T-helper 1 cell treated with Interleukin-12 subunit alpha and Interleukin-12 subunit beta and Interleukin-4 antibody, amounts not matched to agents 30 μg/mL and 1 μg/mL, for 36 hours (primary cell): ENCODE results near the gene TCF7L2.

Experiments used
- H3K27ac Mint-ChIP-seq: one replicate; pipeline ENCODE4 v1.8.0; 2021; ENCODE audit warnings: mild to moderate bottlenecking, mixed read lengths
- H3K27me3 Mint-ChIP-seq: one replicate; pipeline ENCODE4 v1.8.0; 2021; ENCODE audit warnings: low read depth, mixed read lengths
- H3K36me3 Mint-ChIP-seq: one replicate; pipeline ENCODE4 v1.8.0; 2021; ENCODE audit warnings: low read depth, mixed read lengths
- H3K4me1 Mint-ChIP-seq: one replicate; pipeline ENCODE4 v1.8.0; 2021; ENCODE audit warnings: low read depth, mixed read lengths
- H3K4me3 Mint-ChIP-seq: one replicate; pipeline ENCODE4 v1.8.0; 2021; ENCODE audit warnings: mild to moderate bottlenecking, moderate library complexity, mixed read lengths
- H3K9me3 Mint-ChIP-seq: one replicate; pipeline ENCODE4 v1.8.0; 2021; ENCODE audit warnings: mixed read lengths

Gene TCF7L2

DNA sequence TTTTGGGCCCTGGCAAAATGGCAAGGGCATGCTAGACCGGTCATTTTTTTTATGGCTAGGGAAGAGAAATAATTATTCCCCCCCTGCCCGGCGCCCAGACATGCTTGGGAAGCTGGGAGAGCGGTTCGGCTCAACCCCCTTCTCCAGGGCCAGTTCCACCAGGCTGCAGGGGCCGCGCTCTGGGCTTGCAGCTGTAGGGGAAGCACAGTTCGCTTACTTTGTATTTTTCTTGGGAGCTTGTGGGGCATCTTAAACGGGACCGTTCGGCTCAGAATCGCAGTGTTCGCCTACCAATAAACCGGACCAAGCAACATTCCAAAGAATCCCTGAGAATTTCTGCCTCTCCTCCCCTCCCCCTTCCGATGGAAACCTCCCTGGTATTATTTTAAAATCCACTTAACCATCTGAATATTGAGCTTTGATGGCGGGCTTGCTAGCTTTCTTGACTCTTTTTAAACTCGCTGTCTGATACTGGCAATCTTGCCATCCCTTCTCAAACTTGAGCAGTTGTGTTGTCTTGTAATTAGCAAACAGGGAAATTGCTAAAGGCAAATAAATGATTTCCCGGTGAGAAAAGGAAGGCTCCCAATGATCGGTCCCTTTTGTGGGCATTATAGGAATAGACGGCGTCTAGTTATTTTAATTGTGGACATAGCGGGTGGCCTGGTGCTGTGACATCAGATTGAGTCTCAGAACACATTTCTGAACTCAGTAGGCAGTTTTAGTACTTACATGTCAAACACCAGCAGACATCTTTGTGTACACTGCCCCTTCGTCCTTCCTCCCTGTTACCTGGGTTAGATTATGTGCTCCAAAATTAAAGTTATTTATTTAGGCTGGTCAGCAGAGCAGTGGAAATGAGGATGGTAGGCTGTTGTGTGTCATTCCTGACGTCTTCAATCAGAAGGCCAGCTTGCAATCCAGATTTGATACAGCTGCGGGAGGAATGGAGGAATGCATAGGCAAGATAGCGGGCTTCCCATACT lies 3.4 kb downstream of the TCF7L2 start:
- H3K27me3 Mint-ChIP-seq = peaks cover 83% of the 10 kb centered on the region
- peaks cover 13% of the 10 kb centered on the region for H3K4me1 Mint-ChIP-seq
- no peaks in the 10 kb centered on the region for H3K9me3 Mint-ChIP-seq

DNA sequence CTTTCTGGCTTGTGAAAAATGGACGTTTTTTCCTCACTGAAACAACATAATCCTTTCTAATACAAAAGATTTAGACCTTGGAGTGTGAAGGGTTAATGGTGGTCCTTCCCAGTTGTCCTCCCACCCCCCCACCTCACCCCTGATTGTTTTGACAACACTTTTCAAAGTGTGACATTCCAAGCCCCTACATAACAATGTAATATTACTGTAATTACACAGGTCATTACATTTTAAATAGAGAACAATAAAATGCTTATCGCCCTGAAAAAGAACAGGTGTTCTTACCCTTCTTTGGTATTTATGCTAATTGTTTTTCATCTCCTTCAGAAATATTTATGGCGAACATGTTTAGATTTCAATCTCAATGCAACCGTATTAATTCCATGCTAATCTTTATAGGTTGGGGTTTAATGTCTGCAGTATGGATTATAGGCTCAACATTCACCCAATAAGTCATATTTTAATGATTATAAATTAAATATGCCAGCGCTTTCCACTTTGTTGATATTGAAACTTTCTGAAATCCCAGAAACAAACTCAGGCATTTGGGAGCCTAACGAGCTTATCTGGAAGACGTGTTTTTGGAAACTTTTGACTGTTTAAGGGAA lies 5.0 kb downstream of the TCF7L2 start:
- H3K4me3 Mint-ChIP-seq = no peak overlapping the region
- no peak overlapping the region for H3K27ac Mint-ChIP-seq
- H3K27me3 Mint-ChIP-seq = peaks cover 82% of the 10 kb centered on the region

More for the DNA sequence above, 3.4 kb downstream of the TCF7L2 start:
- Mint-ChIP-seq H3K4me3 (peak overlapping the region; percentile 63), H3K27ac (no peak overlapping the region), H3K36me3 (peaks cover 1% of the 10 kb centered on the region)

DNA sequence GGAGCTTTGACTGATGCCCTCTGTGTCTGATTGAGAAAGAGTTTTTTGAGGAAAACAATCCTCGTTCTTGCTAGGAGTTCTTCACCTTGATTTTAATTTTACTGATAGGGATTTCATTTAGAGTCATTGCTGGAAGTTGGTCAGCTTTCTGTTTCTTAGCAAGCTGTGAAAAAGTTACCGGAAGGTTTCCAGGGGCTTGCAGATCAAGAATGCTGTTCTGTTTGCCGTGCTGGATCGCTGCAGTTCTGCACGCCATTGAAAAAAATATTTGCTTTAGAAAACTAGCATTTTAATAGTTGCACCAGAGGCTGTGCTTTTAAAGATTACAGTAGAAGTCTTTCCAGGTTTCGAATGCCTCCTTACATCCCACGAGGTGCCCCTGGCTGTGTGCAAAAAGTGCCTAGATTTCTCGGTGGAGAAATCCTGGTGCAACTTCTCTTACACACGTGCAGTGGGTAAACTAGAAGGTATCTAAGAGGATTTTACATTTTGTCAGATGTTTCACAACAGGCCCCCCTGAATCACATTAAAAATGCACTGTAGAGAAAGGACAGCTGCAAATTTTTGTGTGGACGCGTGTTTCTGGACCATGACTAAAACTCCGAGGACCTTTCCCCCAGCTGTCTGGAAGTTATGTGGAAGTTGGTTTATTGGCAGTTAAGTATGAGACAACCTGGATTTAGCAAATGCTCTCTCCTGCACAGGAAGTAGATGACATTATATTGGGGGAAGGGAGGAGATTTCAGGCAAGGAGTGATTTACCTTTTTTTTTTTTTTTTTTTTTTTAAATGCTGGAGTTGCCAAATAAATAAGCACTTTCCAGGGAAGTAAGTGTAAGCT lies 5.8 kb downstream of the TCF7L2 start:
- peaks cover 1% of the 10 kb centered on the region for H3K36me3 Mint-ChIP-seq
- no peak overlapping the region for H3K4me3 Mint-ChIP-seq
- H3K27me3 Mint-ChIP-seq = peaks cover 79% of the 10 kb centered on the region
- no peak overlapping the region for H3K27ac Mint-ChIP-seq
- H3K4me1 Mint-ChIP-seq = peaks cover 5% of the 10 kb centered on the region
- no peaks in the 10 kb centered on the region for H3K9me3 Mint-ChIP-seq

More for the DNA sequence above, 5.0 kb downstream of the TCF7L2 start:
- Mint-ChIP-seq H3K36me3 (peaks cover 1% of the 10 kb centered on the region), H3K4me1 (peaks cover 9% of the 10 kb centered on the region), H3K9me3 (no peaks in the 10 kb centered on the region)

DNA sequence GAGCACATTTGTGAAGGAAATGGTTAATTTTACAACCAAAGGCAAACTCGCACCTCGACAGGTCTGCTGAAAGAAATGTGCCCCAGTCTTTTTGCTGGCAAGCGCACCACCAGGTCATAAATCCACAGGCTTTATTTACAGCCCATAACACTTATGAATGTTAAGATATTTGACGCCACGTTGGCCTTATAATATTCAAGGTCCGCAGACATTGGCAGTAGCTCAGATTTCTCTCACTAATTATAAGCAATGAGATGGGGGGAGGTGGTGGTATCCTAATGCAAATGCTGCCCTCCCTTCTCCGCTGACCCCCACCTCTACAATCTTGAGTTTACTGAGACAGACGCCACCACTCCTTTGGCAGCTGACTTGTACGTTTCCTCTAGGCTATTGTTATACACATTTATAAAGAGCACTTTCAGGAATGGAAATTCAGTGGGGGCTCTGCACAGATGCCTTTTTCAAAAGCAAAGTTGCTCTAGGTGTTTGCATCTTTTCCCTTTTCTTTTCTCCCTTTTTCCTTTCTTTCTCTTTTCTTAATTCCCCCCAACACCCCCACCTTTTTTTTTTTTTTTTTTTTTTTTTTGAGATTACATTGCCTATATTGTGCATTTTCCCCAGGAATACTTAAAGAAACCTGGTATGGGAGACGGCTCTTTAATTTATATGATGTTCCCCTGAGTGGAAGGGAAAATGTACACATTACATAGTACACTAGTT lies 6.7 kb downstream of the TCF7L2 start:
- Mint-ChIP-seq H3K4me3 (no peak overlapping the region), H3K27ac (no peak overlapping the region), H3K36me3 (peaks cover 1% of the 10 kb centered on the region), H3K9me3 (no peaks in the 10 kb centered on the region), H3K27me3 (peaks cover 76% of the 10 kb centered on the region), H3K4me1 (peaks cover 3% of the 10 kb centered on the region)

DNA sequence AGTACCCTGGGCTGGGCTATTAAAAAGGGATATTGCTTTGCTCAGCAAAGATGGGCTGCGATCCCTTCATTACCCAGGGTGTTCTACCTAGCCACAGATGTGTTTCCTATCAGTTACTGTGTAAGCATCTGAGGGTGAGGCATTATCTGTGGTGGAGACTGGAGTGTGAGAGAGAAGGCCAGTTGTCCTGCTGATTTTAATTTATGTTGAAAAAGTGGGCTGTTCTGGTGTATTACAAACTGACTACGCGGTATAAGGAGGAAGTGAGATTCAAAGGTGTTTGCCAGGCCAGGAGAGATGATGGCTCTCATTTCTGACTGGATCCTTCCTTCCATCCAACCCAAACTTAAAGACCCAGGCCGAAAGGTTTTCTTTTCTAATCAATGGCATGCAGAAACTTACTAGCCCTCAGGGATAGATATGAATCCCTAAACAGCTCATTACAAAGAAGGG lies 7.6 kb downstream of the TCF7L2 start:
- no peaks in the 10 kb centered on the region for H3K36me3 Mint-ChIP-seq
- no peaks in the 10 kb centered on the region for H3K4me1 Mint-ChIP-seq
- H3K9me3 Mint-ChIP-seq = no peaks in the 10 kb centered on the region
- H3K27ac Mint-ChIP-seq = no peak overlapping the region
- H3K27me3 Mint-ChIP-seq = peaks cover 72% of the 10 kb centered on the region
- no peak overlapping the region for H3K4me3 Mint-ChIP-seq

DNA sequence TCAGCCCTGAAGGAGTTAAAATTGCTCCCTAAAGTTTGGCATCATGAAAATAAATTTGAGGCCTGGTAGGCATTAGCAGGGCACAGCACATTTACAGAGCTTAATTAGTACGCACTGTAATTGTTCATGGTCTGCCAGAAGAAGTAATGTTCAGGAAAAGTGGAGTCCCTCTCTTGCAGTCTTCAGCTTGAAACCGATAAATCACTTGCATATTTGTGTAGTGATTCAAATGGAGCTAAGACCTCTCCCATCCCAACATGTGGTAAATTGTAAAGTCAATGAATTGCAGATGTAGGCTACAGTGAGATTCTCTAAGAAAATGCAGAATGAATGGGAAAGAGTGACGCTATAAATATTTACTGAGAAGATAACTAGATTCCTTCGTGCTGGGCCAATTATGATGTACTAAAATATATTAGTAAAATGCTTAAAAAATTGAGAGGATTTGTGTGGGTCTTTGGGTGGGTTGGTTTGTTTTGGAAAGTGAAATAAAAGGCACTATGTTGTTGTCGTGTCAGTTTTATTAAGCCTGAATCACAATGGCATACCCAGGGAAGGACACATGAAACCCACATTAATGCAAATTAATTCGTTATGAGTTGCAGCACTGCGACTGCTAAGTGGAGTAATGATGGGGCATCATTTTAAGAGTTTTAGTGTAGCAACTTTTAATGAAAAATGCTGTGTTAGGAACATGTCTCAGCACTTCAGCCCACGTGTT lies 8.4 kb downstream of the TCF7L2 start:
- peaks cover 69% of the 10 kb centered on the region for H3K27me3 Mint-ChIP-seq
- H3K9me3 Mint-ChIP-seq = no peaks in the 10 kb centered on the region
- no peaks in the 10 kb centered on the region for H3K36me3 Mint-ChIP-seq
- H3K27ac Mint-ChIP-seq = no peak overlapping the region
- no peaks in the 10 kb centered on the region for H3K4me1 Mint-ChIP-seq
- H3K4me3 Mint-ChIP-seq = no peak overlapping the region

DNA sequence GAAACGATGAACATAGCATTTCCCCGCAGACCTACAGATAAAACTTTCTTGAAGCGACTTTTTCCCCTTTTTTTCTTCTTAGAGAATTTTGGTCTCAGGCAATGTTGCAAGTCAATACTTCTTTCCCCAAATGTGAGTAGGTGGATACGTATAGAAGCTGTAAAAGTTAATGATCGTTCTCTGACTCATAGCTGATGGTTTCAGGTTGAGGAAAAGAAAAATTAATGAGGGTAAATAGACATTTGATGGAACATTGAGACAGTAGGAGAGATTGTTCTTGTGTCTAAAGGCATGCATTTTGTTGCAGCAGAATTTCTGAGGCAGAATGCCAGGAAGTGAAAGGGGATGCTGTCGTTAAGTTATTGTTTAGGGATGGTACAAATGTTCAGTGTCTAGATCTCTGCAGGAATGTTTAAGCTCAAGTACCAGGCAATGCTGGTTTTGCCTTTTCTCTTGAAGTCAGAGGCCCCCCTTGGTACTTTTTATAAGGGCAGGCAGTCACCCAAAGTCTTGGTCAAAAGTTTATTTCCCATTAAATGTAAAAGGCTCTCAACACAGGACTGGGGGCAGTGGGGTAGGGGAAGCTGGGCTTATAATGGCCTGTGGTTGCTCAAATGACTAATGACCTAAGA lies 9.3 kb downstream of the TCF7L2 start:
- Mint-ChIP-seq H3K9me3 (no peaks in the 10 kb centered on the region), H3K4me1 (no peaks in the 10 kb centered on the region), H3K27me3 (peaks cover 69% of the 10 kb centered on the region), H3K27ac (no peak overlapping the region), H3K4me3 (no peak overlapping the region), H3K36me3 (no peaks in the 10 kb centered on the region)

DNA sequence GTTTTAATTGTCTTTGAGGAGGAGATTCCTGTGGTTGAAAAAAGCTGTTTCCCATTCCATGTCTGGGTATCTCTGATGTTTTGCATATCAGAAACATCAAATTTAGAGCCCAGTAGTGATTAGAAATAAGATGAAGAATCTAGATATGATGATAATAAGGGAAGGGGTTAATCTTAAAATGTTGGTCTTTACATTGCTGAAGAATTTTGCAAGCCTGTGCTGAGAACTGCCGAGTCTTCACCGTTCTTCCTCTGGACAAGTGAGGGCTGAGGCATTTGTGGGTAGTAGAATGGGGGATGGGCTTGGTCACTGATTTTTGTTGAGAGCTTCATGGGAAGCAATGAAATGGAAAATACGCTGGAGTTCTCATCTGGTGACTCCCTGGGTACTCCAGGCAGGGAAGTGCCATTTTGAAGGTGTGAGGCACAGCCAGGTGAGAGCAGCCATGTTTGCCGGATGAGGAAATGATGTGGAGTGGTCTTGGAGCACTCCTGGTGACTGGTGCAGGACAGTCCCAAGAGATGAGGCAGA lies 10.2 kb downstream of the TCF7L2 start:
- Mint-ChIP-seq H3K9me3 (no peaks in the 10 kb centered on the region), H3K4me3 (no peak overlapping the region), H3K27ac (no peak overlapping the region), H3K4me1 (no peaks in the 10 kb centered on the region), H3K27me3 (peaks cover 67% of the 10 kb centered on the region), H3K36me3 (no peaks in the 10 kb centered on the region)

DNA sequence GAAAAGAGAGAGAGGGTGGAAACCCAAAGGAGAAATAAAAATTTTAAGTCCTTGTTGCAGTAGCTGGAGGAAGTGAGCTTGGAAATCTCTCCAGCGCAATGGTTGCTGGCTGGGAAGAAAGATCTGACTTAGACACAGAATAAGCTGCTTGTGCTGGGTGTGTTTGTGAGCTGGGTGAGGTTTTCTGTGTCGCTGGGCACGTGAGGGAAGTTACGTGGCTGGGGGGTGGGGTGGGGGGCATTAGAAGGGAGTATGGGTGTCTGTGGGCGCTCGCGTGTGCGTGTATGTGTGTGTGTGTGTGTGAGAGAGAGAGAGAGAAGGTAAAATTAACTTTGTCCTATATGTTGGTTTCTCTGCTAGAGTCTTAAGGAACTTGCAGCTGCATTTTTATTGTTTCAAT lies 11.6 kb downstream of the TCF7L2 start:
- Mint-ChIP-seq H3K4me1 (no peaks in the 10 kb centered on the region), H3K36me3 (no peaks in the 10 kb centered on the region), H3K9me3 (no peaks in the 10 kb centered on the region), H3K27ac (no peak overlapping the region), H3K4me3 (no peak overlapping the region), H3K27me3 (peaks cover 62% of the 10 kb centered on the region)

DNA sequence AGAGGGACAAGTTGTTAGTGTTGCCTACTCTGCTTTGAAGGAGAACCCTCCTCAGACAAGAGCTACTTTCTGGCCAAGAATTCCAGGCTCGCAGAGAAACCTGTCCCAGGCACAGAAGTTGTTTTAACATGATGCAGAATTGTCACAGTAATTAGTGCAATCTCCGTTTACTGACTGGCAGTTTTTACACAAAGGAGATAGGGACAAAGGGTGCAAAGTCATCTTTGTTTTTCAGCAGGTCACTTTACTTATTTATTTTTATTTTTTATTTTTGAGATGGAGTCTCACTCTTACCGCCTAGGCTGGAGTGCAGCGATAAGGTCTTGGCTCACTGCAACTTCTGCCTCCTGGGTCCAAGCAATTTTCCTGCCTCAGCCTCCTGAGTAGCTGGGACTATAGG lies 12.3 kb downstream of the TCF7L2 start:
- Mint-ChIP-seq H3K4me1 (no peaks in the 10 kb centered on the region), H3K9me3 (no peaks in the 10 kb centered on the region), H3K27ac (no peak overlapping the region), H3K4me3 (no peak overlapping the region), H3K36me3 (no peaks in the 10 kb centered on the region), H3K27me3 (peaks cover 61% of the 10 kb centered on the region)

DNA sequence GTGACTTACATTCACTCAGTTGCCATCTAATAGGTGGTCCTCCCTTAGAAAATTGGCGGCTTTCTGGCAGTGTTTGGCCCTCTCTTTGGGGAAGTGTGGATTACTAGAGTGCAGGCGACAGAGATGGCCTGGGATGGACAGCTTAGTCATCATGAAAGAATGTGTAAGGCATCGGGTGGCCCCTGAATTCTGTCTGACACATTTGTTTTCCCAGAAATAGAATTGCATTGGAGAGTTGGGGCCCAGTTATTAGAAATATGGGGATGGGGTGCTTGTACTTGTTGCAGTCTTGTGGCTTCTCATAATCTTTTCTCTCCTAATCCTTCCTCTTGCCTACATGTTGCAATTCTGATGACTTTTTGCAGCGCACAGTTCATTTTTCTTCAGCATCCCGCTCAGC lies 13.8 kb downstream of the TCF7L2 start:
- no peak overlapping the region for H3K27ac Mint-ChIP-seq
- no peak overlapping the region for H3K4me3 Mint-ChIP-seq
- no peaks in the 10 kb centered on the region for H3K36me3 Mint-ChIP-seq
- no peaks in the 10 kb centered on the region for H3K4me1 Mint-ChIP-seq
- no peaks in the 10 kb centered on the region for H3K9me3 Mint-ChIP-seq
- H3K27me3 Mint-ChIP-seq = peaks cover 49% of the 10 kb centered on the region

DNA sequence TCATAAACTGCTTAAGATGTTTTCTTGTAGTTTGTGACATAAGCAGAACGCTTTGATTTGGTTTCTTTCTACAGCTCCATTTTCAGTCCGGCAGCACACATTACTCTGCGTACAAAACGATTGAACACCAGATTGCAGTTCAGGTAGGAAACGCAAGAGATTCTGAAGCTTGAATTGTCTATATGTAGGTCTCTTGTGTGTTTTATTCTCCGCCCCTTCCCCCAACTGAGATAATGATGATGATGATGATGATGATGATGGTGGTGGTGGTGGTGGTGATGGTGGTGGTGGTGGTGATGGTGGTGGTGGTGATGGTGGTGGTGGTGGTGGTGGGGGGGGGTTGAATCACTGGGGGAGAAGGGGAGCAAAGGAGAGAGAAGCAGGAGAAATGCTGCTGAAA lies 14.4 kb downstream of the TCF7L2 start:
- H3K27ac Mint-ChIP-seq = no peak overlapping the region
- no peaks in the 10 kb centered on the region for H3K9me3 Mint-ChIP-seq
- H3K4me3 Mint-ChIP-seq = no peak overlapping the region
- H3K4me1 Mint-ChIP-seq = no peaks in the 10 kb centered on the region
- H3K36me3 Mint-ChIP-seq = no peaks in the 10 kb centered on the region
- peaks cover 46% of the 10 kb centered on the region for H3K27me3 Mint-ChIP-seq
